HCT116 (cell line): ENCODE measurements around the gene TPST1. TPM values are rescaled to one million over a fixed set of nuclear protein-coding genes. Genes with fewer than 3 reads are reported as not detected.

Source experiments
- ATAC-seq: fragments of 200-7000 bp; cut with Tn5 transposase; 2 replicates; pipeline ENCODE4 v1.9.1; 2020; ENCODE audit warnings: mild to moderate bottlenecking, moderate library complexity
- BruUV-seq: library from RNA; stranded (reverse); fragments of 400-500 nt; replicated peaks from 2 replicates; lab custom pipeline; 2021; lab: Mats Ljungman, UMichigan
- CTCF ChIA-PET: fragments of 300-600 bp; sonication (Branson Sonifier 250); formaldehyde crosslinking; loops from one replicate; lab custom pipeline; 2021; ENCODE audit warnings: antibody characterized with exemption; lab: Charles Lee
- POLR2A ChIA-PET: fragments of 300-600, 350-600 bp; sonication (Branson Sonifier 250); formaldehyde crosslinking; loops from one replicate; lab custom pipeline; 2021; ENCODE audit warnings: antibody characterized with exemption; lab: Charles Lee
- RAD21 ChIA-PET, 2 experiments: fragments of 300-600 bp; sonication (Branson Sonifier 250); formaldehyde crosslinking; loops; one replicate each; lab custom pipeline; 2023; ENCODE audit warnings: low total read pairs in 2 of 2; ENCODE audit not compliant: uncharacterized antibody in 2 of 2, unreplicated experiment in 2 of 2, low non-redundant PET in 1 of 2; lab: Charles Lee
- DNase-seq: peaks from one replicate; pipeline ENCODE4 v3.0.0-alpha.2; 2010; ENCODE audit warnings: low read depth, low spot score
- H2AFZ ChIP-seq: fragments of 200-600 bp; shearing (Covaris generic), sonication (generic); 2 replicates; pipeline ENCODE4 v1.6.1; 2017; ENCODE audit warnings: low read depth, mixed run types, mixed read lengths, antibody characterized with exemption, low read length; ENCODE audit not compliant: poor library complexity, severe bottlenecking
- H3K27ac ChIP-seq: 2 replicates; pipeline ENCODE4 v1.5.1; 2012; ENCODE audit warnings: low read depth, low read length
- H3K27me3 ChIP-seq: fragments of 200-600 bp; sonication (generic); 2 replicates; pipeline ENCODE4 v1.6.1; 2016; ENCODE audit warnings: mixed run types, low read length, mixed read lengths; ENCODE audit not compliant: insufficient read depth
- H3K36me3 ChIP-seq, 2 experiments: fragments of 200-500 bp in 1 of 2; fragments of 200-600 bp in 1 of 2; sonication (Bioruptor generic) in 1 of 2; sonication (generic) in 1 of 2; 2 replicates each; pipeline versions ENCODE4 v1.5.1 to v1.6.1; 2014 to 2016; ENCODE audit warnings: low read length in 2 of 2, inconsistent platforms in 1 of 2, mixed read lengths in 1 of 2, mixed run types in 1 of 2; ENCODE audit not compliant: insufficient read depth in 2 of 2, control insufficient read depth in 1 of 2
- H3K4me1 ChIP-seq, 2 experiments: fragments of 200-600 bp in 1 of 2; sonication (generic) in 1 of 2; 2 replicates each; pipeline versions ENCODE4 v1.5.1 to v1.6.1; 2012 to 2017; ENCODE audit warnings: low read length in 2 of 2, inconsistent platforms in 1 of 2, mild to moderate bottlenecking in 1 of 2, mixed read lengths in 1 of 2, mixed run types in 1 of 2, moderate library complexity in 1 of 2; ENCODE audit not compliant: insufficient read depth in 2 of 2, control insufficient read depth in 1 of 2
- H3K4me2 ChIP-seq: fragments of 200-600 bp; sonication (generic); 2 replicates; pipeline ENCODE4 v1.6.1; 2017; ENCODE audit warnings: mixed run types, low read length, mixed read lengths
- H3K4me3 ChIP-seq, 2 experiments: fragments of 200-600 bp in 1 of 2; sonication (generic) in 1 of 2; replicated peaks in 1 of 2; 2 replicates each; pipeline ENCODE4 v1.5.1; 2011 to 2016; ENCODE audit warnings: low read length in 2 of 2, control low read depth in 1 of 2, low read depth in 1 of 2, mild to moderate bottlenecking in 1 of 2, mixed read lengths in 1 of 2, mixed run types in 1 of 2
- H3K79me2 ChIP-seq: fragments of 200-600 bp; sonication (generic); 2 replicates; pipeline ENCODE4 v1.6.1; 2017; ENCODE audit warnings: mild to moderate bottlenecking, mixed run types, low read length, moderate library complexity, mixed read lengths; ENCODE audit not compliant: insufficient read depth
- H3K9ac ChIP-seq: fragments of 200-600 bp; sonication (generic); 2 replicates; pipeline ENCODE4 v1.6.1; 2016; ENCODE audit warnings: low read length, mixed read lengths
- H3K9me2 ChIP-seq: fragments of 200-600 bp; sonication (generic), shearing (Covaris generic); 2 replicates; pipeline ENCODE4 v1.6.1; 2017; ENCODE audit warnings: mixed run types, mild to moderate bottlenecking, moderate library complexity; ENCODE audit not compliant: insufficient read depth
- H3K9me3 ChIP-seq, 2 experiments: fragments of 200-500 bp in 1 of 2; fragments of 200-600 bp in 1 of 2; sonication (Bioruptor generic) in 1 of 2; sonication (generic) in 1 of 2; 2 replicates each; pipeline ENCODE4 v1.6.1; 2014 to 2017; ENCODE audit warnings: low read length in 2 of 2, mixed read lengths in 2 of 2, inconsistent platforms in 1 of 2, low read depth in 1 of 2, mild to moderate bottlenecking in 1 of 2, mixed run types in 1 of 2, moderate library complexity in 1 of 2; ENCODE audit not compliant: control insufficient read depth in 1 of 2, insufficient read depth in 1 of 2
- H4K20me1 ChIP-seq: fragments of 200-600 bp; sonication (generic), shearing (Covaris generic); 2 replicates; pipeline ENCODE4 v1.6.1; 2017; ENCODE audit warnings: mixed run types, mild to moderate bottlenecking, moderate library complexity; ENCODE audit not compliant: insufficient read depth
- CBX3 ChIP-seq: IDR thresholded peaks from 2 replicates; pipeline ENCODE4 v1.6.1; 2012; ENCODE audit warnings: low read depth
- CEBPB ChIP-seq: IDR thresholded peaks from 2 replicates; pipeline ENCODE4 v1.6.1; 2012; ENCODE audit warnings: low read depth
- EGR1 ChIP-seq: IDR thresholded peaks from 2 replicates; pipeline ENCODE4 v1.6.1; 2012; ENCODE audit warnings: low read depth
- EZH2 ChIP-seq: fragments of 200-600 bp; sonication (generic); IDR thresholded peaks from 2 replicates; pipeline ENCODE4 v1.6.1; 2017; ENCODE audit warnings: antibody characterized with exemption, mixed run types
- EZH2phosphoT487 ChIP-seq: fragments of 200-600 bp; IDR thresholded peaks from 2 replicates; pipeline ENCODE4 v1.6.1; 2018; ENCODE audit warnings: antibody characterized with exemption, borderline replicate concordance
- FOSL1 ChIP-seq: IDR thresholded peaks from 2 replicates; pipeline ENCODE4 v1.6.1; 2012; ENCODE audit warnings: low read depth
- JUND ChIP-seq: IDR thresholded peaks from 2 replicates; pipeline ENCODE4 v1.6.1; 2012
- POLR2A ChIP-seq: IDR thresholded peaks from 2 replicates; pipeline ENCODE4 v1.7.0; 2011; ENCODE audit warnings: borderline replicate concordance; ENCODE audit not compliant: insufficient read depth, insufficient read length; ENCODE audit errors: extremely low read depth
- POLR2AphosphoS5 ChIP-seq: IDR thresholded peaks from 2 replicates; pipeline ENCODE4 v1.6.1; 2011; ENCODE audit warnings: mild to moderate bottlenecking, low read depth, low read length, moderate library complexity
- RAD21 ChIP-seq: IDR thresholded peaks from 2 replicates; pipeline ENCODE4 v1.6.1; 2012; ENCODE audit warnings: low read depth, mild to moderate bottlenecking
- SRF ChIP-seq: IDR thresholded peaks from 2 replicates; pipeline ENCODE4 v1.6.1; 2012; ENCODE audit warnings: low read depth
- ZFX ChIP-seq: fragments of 450-650 bp; IDR thresholded peaks from 2 replicates; pipeline ENCODE4 v1.6.1; 2017
- ZNF274 ChIP-seq: fragments of 200-500 bp; sonication (Bioruptor generic); IDR thresholded peaks from 2 replicates; pipeline ENCODE4 v1.6.1; 2014; ENCODE audit warnings: mild to moderate bottlenecking, low read depth, low read length, inconsistent platforms
- intact Hi-C: fragments of 100-400 bp; cut with micrococcal nuclease; formaldehyde crosslinking; loops from 2 replicates; pipeline ENCODE4 v1.10.0; 2022
- total RNA-seq: library from RNA; stranded (reverse); gene quantifications from one replicate; pipeline ENCODE4 v1.2.1, GENCODE V29; 2021; ENCODE audit not compliant: unreplicated experiment
- TF ChIP-seq, protein P1 (sequence below): IDR thresholded peaks from 2 replicates; pipeline ENCODE4 v1.6.1; 2012
- TF ChIP-seq, protein P2 (sequence below): IDR thresholded peaks from 2 replicates; pipeline ENCODE4 v1.6.1; 2011; ENCODE audit warnings: mild to moderate bottlenecking, low read length, moderate library complexity; ENCODE audit not compliant: insufficient replicate concordance; ENCODE audit errors: extremely low read depth
- TF ChIP-seq, protein P3 (sequence below), 3 experiments: fragments of 200-600 bp in 1 of 3; sonication (generic) in 1 of 3; IDR thresholded peaks in 2 of 3; conservative IDR thresholded peaks in 1 of 3; 2 replicates each; pipeline ENCODE4 v1.5.1; 2012 to 2017; ENCODE audit warnings: low read depth in 2 of 3, low read length in 2 of 3, antibody characterized with exemption in 1 of 3, borderline replicate concordance in 1 of 3, control low read depth in 1 of 3, mild to moderate bottlenecking in 1 of 3, mixed read lengths in 1 of 3, mixed run types in 1 of 3, moderate library complexity in 1 of 3; ENCODE audit not compliant: insufficient read depth in 1 of 3

TPST1 gene
- total RNA-seq, 1 experiment from 2014 or later, result 11.4 TPM

DNA sequence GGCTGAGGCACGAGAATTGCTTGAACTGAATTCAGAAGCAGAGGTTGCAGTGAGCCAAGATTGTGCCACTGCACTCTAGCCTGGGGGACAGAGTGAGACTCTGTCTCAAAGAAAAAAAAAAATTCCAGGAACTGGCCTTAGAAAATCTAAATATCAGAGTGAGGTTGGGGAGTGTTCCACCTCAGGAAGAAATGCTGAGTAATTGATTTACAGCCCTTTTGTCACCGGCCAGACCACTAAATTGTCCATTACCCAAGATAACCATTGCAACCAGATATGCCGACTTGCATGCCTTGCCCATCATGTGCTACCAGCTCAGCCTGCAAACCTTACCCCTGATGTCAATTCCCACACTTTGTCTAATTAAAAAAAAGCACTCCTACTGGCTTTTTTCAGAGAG lies 48.1 kb upstream of the TPST1 start:
- RAD21 ChIA-PET, result interaction anchor here in 1 of 2 experiments (0.6 kb wide), 1 partner anchor 173 kb away, joined by 5 read pairs; no protein-coding TSS in a partner anchor
- Histone ChIP-seq H3K27me3 (no peaks in the 10 kb centered on the region), H3K36me3 (peaks cover 11 to 29% of the 10 kb centered on the region in 2 experiments), H3K4me2 (no peak overlapping the region), H3K4me3 (no peak overlapping the region), H3K9me3 (no peaks in the 10 kb centered on the region), H3K9ac (no peak overlapping the region), H2AFZ (no peak overlapping the region), H3K79me2 (peaks cover 2% of the 10 kb centered on the region; the same call in 1 of the 2 replicates), H4K20me1 (no peaks in the 10 kb centered on the region), H3K27ac (no peak overlapping the region), H3K4me1 (peaks cover 28% of the 10 kb centered on the region in 2 experiments), H3K9me2 (no peaks in the 10 kb centered on the region)
- CTCF ChIA-PET, result no interaction called here
- no TSS peak for BruUV-seq
- ATAC-seq (no peak), DNase-seq (no peak)
- POLR2A ChIA-PET, result no interaction called here
- intact Hi-C loops, result loop anchor here (10.0 kb wide), 1 partner anchor 122 kb away; no protein-coding TSS in a partner anchor
- TF ChIP-seq RAD21 (no peak), POLR2A (no peak), ZFX (no peak), POLR2AphosphoS5 (no peak), SRF (no peak), EZH2 (no peak), EGR1 (no peak), ZNF274 (no peak), CBX3 (no peak), EZH2phosphoT487 (no peak), CEBPB (no peak), FOSL1 (no peak), JUND (no peak)
- TF ChIP-seq, protein P1, sequence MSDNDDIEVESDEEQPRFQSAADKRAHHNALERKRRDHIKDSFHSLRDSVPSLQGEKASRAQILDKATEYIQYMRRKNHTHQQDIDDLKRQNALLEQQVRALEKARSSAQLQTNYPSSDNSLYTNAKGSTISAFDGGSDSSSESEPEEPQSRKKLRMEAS, result no peak
- TF ChIP-seq, protein P2, sequence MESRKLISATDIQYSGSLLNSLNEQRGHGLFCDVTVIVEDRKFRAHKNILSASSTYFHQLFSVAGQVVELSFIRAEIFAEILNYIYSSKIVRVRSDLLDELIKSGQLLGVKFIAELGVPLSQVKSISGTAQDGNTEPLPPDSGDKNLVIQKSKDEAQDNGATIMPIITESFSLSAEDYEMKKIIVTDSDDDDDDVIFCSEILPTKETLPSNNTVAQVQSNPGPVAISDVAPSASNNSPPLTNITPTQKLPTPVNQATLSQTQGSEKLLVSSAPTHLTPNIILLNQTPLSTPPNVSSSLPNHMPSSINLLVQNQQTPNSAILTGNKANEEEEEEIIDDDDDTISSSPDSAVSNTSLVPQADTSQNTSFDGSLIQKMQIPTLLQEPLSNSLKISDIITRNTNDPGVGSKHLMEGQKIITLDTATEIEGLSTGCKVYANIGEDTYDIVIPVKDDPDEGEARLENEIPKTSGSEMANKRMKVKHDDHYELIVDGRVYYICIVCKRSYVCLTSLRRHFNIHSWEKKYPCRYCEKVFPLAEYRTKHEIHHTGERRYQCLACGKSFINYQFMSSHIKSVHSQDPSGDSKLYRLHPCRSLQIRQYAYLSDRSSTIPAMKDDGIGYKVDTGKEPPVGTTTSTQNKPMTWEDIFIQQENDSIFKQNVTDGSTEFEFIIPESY, result no peak
- TF ChIP-seq, protein P3, sequence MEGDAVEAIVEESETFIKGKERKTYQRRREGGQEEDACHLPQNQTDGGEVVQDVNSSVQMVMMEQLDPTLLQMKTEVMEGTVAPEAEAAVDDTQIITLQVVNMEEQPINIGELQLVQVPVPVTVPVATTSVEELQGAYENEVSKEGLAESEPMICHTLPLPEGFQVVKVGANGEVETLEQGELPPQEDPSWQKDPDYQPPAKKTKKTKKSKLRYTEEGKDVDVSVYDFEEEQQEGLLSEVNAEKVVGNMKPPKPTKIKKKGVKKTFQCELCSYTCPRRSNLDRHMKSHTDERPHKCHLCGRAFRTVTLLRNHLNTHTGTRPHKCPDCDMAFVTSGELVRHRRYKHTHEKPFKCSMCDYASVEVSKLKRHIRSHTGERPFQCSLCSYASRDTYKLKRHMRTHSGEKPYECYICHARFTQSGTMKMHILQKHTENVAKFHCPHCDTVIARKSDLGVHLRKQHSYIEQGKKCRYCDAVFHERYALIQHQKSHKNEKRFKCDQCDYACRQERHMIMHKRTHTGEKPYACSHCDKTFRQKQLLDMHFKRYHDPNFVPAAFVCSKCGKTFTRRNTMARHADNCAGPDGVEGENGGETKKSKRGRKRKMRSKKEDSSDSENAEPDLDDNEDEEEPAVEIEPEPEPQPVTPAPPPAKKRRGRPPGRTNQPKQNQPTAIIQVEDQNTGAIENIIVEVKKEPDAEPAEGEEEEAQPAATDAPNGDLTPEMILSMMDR (IDR thresholded peaks at IDR 0.05 in 2 of 3, conservative IDR thresholded peaks at IDR 0.05 in 1 of 3; ENCODE audit: borderline replicate concordance in 1 of 3, insufficient read depth in 1 of 3, low read depth in 2 of 3, low read length in 2 of 3), result no peak
